ENCODE data around the gene CLTC. TPM values are rescaled to one million over a fixed set of nuclear protein-coding genes. Genes with fewer than 3 reads are reported as not detected.

CLTC gene
- total RNA-seq, 1 donor from 2014 or later, result 273 TPM

DNA sequence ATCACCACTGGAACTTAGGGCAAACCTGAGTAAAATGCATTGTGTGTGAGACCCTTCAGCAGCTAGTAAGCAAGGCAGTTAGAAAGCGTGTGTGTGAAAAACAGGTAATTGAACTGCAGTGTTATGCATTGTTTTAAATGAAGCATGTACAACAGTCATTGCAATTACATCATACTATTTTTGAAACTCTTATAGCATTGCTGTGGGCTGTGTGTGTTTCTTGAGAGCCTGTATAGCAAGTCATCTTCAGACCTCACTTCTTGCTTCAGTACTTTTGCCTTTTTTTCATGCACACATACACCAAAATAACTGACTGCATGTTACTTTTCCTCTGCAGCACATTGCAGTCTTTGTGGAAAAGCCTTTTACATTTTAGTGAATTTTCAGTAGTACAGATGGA, 68.3 kb downstream of the CLTC start:
- H3K36me3 Mint-ChIP-seq (ENCODE audit: low read depth, unreplicated experiment), result peaks cover 43% of the 10 kb centered on the region

DNA sequence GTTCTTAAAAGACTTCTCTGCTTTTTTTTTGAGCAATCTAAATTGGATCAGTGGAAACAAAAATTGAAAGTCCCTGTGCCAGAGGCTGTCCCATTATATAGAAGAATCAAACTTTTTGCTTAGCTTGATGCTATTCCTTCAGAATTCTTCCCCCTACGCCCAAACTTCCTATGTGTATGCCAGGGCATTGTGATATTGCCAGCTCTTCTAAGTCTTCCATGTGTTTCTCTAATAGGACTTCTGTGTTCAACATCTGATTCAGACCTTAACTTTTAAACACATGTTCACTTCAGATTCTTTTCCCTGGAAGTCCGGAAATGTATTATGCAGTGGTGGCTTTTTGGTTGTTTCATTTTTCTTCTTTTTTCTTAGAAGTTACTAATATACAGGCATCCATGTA, 68.8 kb downstream of the CLTC start:
- TF ChIP-seq, protein P1, sequence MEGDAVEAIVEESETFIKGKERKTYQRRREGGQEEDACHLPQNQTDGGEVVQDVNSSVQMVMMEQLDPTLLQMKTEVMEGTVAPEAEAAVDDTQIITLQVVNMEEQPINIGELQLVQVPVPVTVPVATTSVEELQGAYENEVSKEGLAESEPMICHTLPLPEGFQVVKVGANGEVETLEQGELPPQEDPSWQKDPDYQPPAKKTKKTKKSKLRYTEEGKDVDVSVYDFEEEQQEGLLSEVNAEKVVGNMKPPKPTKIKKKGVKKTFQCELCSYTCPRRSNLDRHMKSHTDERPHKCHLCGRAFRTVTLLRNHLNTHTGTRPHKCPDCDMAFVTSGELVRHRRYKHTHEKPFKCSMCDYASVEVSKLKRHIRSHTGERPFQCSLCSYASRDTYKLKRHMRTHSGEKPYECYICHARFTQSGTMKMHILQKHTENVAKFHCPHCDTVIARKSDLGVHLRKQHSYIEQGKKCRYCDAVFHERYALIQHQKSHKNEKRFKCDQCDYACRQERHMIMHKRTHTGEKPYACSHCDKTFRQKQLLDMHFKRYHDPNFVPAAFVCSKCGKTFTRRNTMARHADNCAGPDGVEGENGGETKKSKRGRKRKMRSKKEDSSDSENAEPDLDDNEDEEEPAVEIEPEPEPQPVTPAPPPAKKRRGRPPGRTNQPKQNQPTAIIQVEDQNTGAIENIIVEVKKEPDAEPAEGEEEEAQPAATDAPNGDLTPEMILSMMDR (IDR thresholded peaks at IDR 0.05; ENCODE audit: unreplicated experiment), result no peak
- Mint-ChIP-seq H3K27me3 (ENCODE audit: unreplicated experiment) (peaks cover 2% of the 10 kb centered on the region), H3K4me3 (ENCODE audit: unreplicated experiment) (no peak overlapping the region), H3K36me3 (ENCODE audit: low read depth, unreplicated experiment) (peaks cover 41% of the 10 kb centered on the region), H3K27ac (ENCODE audit: unreplicated experiment) (no peak overlapping the region), H3K4me1 (ENCODE audit: unreplicated experiment) (no peaks in the 10 kb centered on the region), H3K9me3 (ENCODE audit: unreplicated experiment) (no peaks in the 10 kb centered on the region)
- DNase-seq (ENCODE audit: low spot score), result no peak

More for the DNA sequence above, 68.3 kb downstream of the CLTC start:
- no peak overlapping the region for H3K4me3 Mint-ChIP-seq (ENCODE audit: unreplicated experiment)
- H3K9me3 Mint-ChIP-seq (ENCODE audit: unreplicated experiment), result no peaks in the 10 kb centered on the region
- DNase-seq (ENCODE audit: low spot score), result no peak
- no peak overlapping the region for H3K27ac Mint-ChIP-seq (ENCODE audit: unreplicated experiment)
- H3K4me1 Mint-ChIP-seq (ENCODE audit: unreplicated experiment), result no peaks in the 10 kb centered on the region
- no peaks in the 10 kb centered on the region for H3K27me3 Mint-ChIP-seq (ENCODE audit: unreplicated experiment)
- TF ChIP-seq, protein P1 (IDR thresholded peaks at IDR 0.05; ENCODE audit: unreplicated experiment), result no peak

DNA sequence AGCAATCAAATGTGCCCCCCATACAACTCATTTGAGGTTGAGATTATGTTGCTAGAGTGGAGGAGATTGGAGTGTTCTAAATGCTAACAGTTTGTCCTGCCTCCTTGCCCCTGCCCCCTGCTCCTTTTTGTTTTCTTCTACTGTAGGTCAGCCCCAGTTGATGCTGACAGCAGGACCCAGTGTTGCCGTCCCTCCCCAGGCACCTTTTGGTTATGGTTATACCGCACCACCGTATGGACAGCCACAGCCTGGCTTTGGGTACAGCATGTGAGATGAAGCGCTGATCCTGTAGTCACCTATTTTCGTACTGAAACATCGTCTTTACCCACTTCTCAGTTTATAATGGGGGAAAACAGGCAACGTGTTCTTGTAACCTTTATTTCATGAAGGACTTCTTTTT, 73.9 kb downstream of the CLTC start:
- Mint-ChIP-seq H3K4me1 (ENCODE audit: unreplicated experiment) (peaks cover 2% of the 10 kb centered on the region), H3K36me3 (ENCODE audit: low read depth, unreplicated experiment) (peaks cover 41% of the 10 kb centered on the region), H3K4me3 (ENCODE audit: unreplicated experiment) (no peak overlapping the region), H3K9me3 (ENCODE audit: unreplicated experiment) (no peaks in the 10 kb centered on the region), H3K27ac (ENCODE audit: unreplicated experiment) (no peak overlapping the region), H3K27me3 (ENCODE audit: unreplicated experiment) (peaks cover 5% of the 10 kb centered on the region)
- TF ChIP-seq, protein P1 (IDR thresholded peaks at IDR 0.05; ENCODE audit: unreplicated experiment), result no peak
- DNase-seq (ENCODE audit: low spot score), result no peak

DNA sequence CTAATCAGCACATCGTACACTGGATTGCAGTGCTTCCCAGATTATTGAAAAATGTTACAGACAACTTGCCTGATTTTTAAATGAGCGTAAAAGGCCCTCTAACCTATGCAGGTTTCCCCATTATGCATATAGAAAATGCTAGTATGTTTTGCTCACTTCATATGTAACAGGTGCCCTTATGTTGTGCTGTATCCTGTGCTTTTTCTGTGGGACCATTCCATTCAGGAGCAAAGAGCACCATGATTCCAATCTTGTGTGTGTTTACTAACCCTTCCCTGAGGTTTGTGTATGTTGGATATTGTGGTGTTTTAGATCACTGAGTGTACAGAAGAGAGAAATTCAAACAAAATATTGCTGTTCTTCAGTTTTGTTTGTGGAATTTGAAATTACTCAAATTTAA, 74.6 kb downstream of the CLTC start:
- H3K4me3 Mint-ChIP-seq (ENCODE audit: unreplicated experiment), result peak overlapping the region; percentile 8

DNA sequence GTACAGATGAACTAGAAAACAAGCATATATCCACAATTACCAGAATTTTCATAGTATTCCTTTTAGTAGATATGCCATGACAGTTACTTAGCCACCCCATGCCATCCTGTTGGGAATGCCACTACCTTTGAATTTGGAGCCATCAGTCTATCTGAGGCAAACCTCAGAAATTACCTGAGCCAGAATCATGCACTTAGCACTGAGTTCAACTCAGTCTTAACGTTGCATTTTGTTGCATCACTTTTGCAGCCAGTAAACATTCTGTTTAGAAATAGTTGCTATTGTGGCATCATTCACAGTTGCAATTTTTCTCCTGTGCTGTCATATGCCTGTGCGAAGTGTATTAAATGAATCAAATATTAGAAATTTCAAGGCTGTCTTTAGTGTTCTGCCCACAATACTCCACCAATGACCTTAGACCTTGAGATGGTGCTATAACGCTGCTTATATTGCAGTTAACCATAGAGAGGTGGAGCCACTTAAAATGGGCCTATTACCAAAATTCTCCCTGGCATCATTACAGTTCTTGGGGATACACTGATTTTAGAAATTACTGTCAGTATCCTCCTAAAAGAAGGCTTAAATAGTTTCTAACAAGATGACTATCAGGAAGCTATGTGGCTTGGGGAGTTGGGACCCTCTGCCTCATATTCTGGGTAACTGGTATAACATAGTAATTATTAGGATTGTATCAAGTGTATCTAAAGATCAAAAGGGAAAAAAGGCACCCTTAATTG, 76.4 kb downstream of the CLTC start:
- H3K27ac Mint-ChIP-seq (ENCODE audit: unreplicated experiment), result no peak overlapping the region
- no peak for DNase-seq (ENCODE audit: low spot score)
- TF ChIP-seq, protein P1 (IDR thresholded peaks at IDR 0.05; ENCODE audit: unreplicated experiment), result no peak
- H3K4me3 Mint-ChIP-seq (ENCODE audit: unreplicated experiment), result peak overlapping the region; percentile 28
- H3K4me1 Mint-ChIP-seq (ENCODE audit: unreplicated experiment), result peaks cover 2% of the 10 kb centered on the region
- H3K27me3 Mint-ChIP-seq (ENCODE audit: unreplicated experiment), result peaks cover 5% of the 10 kb centered on the region
- no peaks in the 10 kb centered on the region for H3K9me3 Mint-ChIP-seq (ENCODE audit: unreplicated experiment)
- H3K36me3 Mint-ChIP-seq (ENCODE audit: low read depth, unreplicated experiment), result peaks cover 22% of the 10 kb centered on the region

More for the DNA sequence above, 74.6 kb downstream of the CLTC start:
- Mint-ChIP-seq H3K4me1 (ENCODE audit: unreplicated experiment) (peaks cover 2% of the 10 kb centered on the region), H3K36me3 (ENCODE audit: low read depth, unreplicated experiment) (peaks cover 38% of the 10 kb centered on the region), H3K27ac (ENCODE audit: unreplicated experiment) (no peak overlapping the region), H3K27me3 (ENCODE audit: unreplicated experiment) (peaks cover 5% of the 10 kb centered on the region), H3K9me3 (ENCODE audit: unreplicated experiment) (no peaks in the 10 kb centered on the region)
- no peak for DNase-seq (ENCODE audit: low spot score)
- TF ChIP-seq, protein P1 (IDR thresholded peaks at IDR 0.05; ENCODE audit: unreplicated experiment), result no peak
